Measurements from ENCODE around the gene PARD3.

PARD3 gene

DNA sequence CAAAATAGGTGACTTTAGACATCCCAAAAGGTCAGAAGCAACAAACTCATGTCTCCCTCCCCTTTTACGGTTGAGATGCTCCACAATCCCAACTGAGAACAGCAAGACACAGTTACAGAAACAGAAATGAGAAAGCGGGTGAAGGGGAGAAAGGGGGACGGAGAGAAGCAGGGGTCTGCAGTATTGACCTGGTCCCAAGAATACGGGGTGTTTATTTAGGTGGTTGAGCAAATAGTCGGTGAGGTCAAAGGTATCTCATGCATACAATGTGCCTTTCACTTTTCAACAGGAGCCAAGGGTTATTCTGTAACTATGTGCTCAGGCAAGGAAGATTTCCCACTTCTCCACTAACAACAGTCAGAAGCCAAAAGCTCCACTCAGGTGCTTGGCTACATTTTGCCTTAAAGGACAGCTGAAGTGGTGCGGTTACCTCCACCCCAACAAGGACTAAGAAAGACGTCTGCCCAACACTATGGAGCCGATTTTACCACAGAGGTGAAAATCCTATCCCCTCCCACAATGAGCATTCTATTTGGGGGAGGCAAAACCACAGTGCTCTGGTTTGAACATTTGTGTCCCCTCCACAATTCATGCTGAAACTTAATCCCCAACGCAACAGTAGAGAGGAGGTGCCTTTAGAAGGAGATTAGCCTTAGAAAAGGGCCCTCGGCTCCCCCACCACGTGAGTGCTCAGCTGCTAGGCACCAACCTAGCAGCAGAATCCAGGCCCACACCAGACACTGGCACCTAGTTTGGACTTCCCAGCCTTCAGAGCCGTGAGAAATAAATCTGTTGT, 77.9 kb downstream of the PARD3 start:
- DNase-seq = no peak

DNA sequence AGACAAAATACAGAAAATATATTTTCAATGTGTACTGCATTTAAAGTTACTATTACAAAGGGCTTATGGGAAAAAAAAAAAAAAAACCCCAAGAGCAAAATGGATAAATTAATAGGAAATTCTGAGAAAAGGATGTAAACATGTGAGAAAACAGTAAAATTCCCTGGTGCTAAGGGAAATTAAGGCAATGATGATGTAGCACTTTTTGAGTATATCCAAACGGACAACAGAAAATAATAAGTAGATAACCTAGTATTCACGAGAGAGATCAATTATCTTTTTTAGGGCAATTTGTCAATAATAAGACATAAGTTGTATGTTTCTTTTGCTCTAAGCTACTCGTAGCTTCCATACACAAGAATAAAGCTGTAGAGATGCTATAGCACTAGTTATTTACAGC, 80.2 kb downstream of the PARD3 start:
- DNase-seq = no peak

DNA sequence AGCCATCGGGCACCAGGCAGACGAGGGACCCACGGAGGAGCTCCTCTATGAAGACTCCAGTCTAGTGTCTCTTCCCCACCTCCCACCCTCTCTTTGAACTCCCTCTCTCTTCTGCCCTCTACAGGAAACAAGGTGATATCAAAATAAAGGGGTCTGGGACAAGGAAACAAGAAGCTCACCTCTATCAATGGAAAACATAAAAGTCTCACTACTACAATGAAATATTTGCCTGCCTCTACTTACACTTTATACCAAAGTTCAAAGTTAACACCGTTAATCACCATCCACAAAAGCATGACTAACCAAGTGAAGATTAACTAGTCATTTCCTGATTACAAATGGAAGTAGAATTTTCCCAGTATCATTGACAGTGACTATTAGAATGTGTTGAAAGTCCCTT, 82.2 kb downstream of the PARD3 start:
- no peak for DNase-seq

DNA sequence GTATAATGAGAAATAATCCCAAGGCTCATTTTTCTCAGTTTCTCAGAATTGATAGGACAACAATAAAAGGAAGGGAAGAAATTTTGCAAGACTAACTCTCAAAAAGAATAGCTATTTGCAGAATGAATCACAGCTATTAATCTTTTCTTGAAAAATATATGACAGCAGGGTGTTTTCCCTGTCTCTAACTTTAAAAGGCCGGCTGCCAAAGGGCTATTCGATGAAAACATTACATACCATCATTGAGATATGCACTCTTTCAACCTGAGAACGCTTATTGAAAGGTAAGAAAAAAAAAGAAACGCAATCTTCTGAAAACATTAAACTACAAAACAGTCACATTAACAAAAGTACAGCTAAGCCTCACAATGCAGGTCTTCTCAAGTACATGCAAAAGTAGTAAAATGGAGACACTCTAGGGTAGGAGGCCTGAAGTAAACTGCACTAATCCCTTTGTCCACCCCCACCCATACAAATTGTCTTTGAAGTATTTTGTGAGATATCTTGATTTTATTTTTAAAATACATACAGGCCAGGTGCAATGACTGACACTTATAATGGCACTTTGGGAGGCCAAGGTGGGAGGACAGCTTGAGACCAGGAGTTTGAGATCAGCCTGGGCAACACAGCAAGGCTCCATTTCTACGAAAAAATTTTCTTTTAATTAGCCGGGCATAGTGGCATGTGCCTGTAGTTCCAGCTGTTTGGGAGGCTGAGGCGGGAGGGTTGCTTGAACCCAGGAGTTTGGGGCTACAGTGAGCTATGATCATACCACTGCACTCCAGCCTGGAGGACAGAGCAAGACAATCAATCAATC, 83.0 kb downstream of the PARD3 start:
- DNase-seq = no peak

DNA sequence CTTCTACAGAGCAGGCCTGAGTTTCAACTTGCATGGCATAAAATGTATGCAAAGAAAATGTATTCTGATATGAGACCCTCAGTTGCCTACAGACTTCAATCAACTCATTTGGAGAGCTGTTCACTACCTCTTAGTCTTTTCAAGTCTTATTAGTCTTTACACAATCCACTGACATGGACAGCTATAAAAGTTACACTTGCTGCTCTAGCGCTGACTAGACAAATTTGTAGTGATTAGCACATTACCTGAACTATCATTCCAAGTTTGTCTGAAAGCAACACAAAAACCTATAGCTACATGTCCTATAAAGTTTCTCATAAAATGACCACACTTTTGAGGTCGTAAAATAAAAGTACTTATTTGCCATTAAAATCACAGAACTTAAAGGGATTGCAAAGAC, 83.9 kb downstream of the PARD3 start:
- DNase-seq = no peak

DNA sequence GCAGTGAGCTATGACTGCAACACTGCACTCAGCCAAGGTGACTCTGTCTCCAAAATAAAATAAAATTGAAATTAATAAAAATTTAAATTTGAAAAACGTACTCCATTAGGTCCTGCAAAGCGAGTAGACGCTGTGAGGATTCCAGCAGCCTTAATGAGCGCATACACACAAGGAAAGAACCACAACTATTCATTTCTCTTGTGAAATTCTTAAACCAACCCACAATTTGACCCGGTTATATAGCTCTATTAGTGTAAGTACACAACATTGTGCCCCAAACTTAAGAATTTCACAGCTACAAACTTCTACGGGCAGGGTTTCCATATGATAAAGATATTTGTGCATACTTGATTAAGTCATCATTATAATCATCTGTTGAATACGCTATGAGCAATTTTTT, 84.4 kb downstream of the PARD3 start:
- no peak for DNase-seq

DNA sequence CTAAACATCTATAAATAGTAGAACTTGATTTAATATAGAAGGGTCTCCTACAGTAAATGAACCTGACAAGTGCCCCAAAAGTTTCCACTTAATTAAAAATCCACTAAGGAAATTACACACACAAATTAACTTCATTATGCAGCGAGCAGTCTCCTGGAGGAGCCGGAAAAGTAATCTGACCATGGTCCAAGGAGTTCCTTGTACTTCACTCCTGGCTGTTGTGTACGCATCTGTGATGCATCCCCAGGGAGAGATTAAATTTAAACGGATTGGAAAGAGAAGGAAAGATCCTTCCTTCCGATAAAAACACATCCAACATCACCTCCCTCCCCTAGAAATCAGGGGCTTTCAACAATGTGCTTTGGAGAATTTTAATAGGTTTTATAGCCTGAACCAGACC, 85.5 kb downstream of the PARD3 start:
- DNase-seq = no peak

DNA sequence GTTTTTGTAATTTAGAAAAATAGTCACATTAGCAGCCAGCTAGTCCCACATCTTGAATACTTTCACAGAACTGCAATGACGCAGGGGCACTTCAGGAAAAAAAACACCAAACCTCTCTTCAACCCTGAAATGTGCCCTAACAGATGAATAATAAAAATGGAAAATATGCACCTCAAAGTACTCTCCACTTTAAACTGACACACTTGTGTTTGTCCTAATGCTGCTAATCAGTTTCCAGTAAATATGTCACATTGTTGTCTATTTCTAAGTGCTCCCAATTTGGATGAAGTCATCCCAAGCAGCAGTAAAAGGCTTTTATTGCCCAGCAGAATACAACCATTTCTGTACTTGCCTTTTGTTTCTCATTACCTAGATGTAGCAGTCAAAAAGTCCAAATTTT, 86.7 kb downstream of the PARD3 start:
- DNase-seq = no peak

DNA sequence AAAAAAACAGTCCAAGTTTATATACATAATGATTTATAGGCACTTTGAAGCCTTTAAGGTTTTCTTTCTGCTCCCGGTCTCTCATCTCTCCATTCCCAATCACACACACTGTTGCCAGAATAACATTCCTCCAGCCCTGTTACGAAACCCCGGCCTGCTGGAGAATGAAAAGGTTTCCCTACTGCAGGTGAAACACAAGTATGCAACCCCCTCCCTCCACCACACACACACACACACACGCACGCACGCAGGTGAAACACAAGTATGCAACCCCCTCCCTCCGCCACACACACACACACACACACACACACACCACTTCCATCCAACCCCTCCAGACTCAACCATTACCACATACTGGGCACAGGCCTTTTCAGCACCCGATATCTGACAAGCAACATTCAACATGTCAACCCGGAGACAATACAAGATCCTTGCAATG, 87.5 kb downstream of the PARD3 start:
- no peak for DNase-seq

DNA sequence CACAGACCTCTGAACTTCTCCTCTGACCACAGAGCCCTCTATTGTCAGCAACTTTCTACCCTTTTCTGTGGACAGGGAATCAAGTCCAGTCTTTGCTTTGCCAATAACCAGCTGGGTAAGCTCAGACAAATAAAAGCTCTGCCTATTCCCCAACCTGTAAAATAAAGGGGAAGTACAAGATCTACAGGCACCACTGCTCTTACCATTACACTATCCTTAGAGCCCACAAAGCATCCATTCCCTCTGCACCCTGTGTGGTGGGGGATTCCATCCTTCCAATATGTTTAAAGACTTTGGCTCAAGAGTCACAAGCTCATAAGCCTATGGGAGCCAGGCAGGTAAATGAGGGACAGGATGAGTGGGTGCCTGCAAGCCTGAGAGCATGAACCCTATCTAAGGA, 88.2 kb downstream of the PARD3 start:
- no peak for DNase-seq

DNA sequence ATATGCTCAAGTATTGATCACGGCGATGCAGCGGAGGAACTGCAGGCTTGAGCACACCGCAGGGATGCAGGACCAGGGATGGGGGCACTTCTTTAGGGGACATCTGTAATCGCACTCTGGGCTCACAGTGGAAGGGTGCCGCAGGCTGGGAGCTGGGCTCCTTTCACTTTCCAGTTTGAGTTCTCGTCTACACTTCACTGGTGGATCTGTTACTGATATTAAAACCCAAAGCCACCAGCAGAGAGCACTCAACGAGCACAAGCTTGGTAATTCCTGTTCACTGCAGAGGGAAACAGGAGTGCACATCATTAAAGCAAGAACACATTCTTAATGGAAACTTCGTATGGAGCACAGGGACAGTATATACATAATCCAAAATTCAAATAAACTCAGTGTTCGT, 91.3 kb downstream of the PARD3 start:
- no peak for DNase-seq

DNA sequence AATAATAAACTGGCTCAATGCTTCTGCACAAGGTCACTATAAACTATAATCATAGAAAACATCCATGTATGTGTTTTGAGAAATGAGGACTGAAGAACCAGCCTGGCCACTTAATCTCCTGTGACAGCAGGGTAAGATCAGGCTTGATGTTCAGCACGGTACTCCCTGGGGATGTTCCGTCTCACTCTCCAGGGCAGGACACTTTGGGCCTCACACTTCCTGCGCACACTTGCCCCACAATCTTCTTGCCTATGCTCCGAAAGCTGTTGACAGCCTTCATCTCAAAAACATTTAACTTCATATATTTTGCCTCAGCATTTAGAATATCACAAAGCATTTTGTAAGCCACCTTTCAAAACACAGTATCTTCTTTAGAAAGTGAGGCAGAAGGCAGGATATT, 92.7 kb downstream of the PARD3 start:
- no peak for DNase-seq

DNA sequence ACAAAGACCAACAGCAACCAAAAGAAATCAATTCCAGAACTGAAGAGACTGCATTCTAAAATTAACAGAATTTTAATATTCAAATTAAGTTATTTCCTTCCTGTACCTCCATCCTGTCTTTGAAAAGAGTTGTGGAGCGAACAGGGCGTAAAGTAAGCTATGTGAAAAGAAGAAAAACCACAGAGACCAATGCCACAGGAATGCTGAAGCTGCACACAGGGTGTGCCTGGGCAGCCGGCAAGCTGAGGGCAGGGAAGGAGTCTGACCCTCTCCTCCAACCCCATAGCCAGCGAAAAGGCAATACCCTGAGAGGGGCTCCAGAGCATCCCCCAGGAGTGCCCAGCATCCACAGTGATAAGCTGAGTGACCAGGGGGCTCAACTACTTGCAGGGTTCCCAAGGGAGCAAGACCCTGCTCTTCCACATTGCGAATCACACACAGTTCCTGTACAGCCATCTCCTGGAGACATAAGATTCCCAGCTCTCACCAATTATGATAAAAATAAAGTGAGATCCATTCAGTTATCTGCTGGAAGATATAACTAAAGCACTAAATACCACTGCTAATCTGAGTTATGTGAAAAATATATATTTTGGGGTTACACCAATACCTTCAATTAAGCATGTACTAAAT, 93.8 kb downstream of the PARD3 start:
- no peak for DNase-seq

DNA sequence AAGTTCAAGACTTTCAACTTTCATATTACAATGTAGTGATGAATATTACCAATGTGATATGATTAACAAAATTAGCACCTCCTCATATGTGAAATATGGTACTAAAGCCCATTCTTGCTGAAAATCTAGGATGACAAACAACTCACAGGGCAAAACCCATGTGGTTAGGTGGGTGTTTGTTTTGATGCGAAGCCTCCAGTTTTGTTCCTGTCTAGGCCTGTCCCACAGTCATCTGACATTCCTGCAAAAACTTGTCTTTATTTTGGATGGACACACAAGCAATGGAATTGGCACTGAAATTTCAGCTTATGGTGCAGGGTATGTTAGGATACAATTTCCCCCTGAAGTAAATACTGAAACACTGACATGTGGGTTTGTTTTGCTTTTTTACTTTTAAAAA, 95.3 kb downstream of the PARD3 start:
- no peak for DNase-seq

DNA sequence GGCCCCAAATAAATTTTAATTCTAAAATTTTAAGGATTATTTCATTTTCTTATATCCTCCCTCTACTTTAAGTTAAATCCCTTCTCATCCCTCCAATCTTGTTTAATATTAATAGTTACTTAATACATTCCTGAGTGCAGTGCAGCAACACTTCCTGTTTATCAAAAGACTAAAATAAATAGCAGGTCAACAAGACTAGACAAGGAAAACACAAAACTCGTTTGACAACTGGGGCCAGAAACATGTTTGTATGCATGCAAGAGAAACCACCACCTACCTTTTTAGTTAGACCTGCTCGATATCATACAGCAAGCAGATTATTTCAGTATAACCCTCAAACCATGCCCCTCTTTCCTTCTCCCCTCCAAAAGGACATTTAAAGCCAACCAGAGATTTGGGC, 95.8 kb downstream of the PARD3 start:
- DNase-seq = no peak

DNA sequence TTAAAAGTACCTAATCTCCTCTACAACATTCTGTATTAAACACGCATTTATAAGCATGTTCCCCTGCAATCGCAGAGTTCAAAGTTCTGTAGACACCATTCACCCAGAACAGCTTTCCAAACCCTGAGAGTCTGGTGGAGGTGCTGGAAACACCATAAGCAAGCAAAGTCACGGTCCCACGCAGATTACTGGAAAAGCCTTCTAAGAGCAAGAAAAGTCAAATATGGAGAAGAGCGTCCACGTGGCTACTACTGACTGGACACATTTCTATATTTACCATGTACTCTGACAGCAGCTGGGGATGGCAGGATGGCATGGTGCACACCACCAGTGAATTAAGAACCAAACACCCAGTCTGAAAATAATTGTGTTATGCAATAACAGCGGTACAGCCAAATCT, 97.7 kb downstream of the PARD3 start:
- DNase-seq = no peak

DNA sequence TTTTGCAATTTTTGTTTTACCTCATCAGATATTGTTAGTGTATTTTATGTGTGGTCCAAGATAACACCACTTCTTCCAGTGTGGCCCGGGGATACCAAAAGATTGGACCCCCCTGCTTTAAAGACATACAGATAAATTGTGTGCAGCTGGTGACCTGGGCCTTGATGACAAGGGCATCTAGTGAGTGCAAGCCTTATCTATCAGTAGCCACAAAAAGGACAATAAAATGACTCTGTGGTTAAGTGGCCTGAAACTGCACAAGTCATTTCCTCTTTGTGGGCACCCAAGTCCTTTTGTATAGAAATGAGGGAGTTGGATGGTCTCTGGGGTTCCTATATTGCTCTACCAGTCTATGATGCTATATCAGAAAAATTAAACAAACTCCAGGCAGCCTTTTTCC, 98.1 kb downstream of the PARD3 start:
- DNase-seq = no peak

DNA sequence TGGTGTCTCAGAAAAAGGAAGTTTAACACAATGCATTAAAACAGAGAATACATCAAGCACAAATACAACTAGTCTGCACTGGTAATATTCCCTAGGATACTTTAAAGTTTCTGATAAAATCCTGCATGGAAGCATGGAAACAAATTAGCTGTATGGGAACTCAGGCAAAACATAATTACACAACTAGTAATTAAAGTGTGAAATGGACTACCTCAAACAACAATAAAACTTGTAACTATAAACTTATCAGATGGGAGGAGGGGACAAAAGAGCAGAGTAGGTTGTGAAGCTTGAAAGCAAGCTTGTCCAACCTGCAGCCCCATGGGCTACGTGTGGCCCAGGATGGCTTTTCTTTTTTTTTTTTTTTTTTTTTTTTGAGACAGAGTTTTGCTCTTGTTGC, 98.9 kb downstream of the PARD3 start:
- no peak for DNase-seq

DNA sequence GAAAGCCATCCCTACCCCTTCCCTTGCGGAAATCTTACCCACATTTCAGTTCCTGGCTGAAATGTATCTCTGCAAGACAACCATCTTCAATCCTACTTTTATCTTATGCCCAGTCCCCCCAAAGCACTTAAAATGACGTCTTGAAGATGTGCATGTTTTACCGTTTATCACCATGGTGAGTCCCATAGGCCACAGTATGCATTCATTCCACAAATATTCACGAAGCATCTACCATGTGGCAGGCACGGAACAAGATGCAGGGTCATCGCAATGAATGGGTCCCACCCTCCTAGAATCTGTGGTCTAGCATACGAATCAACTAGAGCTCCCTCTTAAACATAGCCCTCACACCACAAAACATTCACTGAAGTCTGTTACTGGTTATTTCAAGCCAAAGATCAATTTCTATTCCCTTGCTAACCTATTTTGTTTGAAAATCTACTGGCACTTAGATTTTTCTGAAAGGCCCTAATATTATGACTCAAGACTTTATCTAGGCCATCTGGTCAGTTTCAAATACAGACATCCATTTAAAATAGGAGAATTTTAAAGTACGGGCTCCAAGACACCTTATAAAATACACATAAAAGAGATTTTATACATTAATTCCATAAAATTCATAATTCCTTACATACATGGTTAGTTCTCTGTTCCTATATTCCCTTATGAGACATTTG, 99.4 kb downstream of the PARD3 start:
- no peak for DNase-seq

DNA sequence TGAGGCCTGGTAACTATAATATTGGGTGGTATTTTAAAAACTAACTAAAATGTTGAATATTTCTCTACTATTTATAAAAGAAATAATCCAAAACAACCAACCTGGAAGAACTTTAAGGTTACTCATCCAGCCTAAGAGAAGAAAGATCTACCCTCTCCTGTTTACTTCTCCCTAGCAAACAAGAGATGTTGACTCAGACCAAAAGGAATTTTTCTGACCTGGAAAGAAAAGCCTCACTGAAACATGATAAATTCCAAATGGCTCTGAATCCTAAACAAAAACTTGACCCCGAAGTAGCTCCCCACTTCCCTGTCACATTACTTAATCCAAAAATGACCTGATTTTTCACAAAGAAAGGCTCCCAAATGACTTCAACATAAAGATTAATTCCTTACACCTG, 101.2 kb downstream of the PARD3 start:
- no peak for DNase-seq

DNA sequence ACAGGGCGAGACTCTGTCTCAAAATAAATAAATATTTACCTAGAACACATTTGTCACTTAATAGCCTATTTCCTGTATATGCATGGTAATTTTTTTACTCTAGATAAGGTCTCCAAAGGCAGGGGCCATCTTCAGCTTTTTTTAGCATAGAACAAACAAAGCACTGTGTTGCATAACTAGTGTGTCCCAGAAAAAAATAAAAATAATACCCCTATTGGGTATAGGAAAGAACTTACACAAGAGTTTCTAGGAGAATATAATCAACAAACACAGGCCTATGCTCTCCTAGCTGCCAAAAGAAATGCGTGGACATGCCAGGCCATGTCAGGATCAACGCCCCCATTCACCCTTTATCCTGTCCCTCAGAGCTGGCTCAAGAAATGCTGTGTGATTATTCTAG, 103.6 kb downstream of the PARD3 start:
- DNase-seq = no peak

DNA sequence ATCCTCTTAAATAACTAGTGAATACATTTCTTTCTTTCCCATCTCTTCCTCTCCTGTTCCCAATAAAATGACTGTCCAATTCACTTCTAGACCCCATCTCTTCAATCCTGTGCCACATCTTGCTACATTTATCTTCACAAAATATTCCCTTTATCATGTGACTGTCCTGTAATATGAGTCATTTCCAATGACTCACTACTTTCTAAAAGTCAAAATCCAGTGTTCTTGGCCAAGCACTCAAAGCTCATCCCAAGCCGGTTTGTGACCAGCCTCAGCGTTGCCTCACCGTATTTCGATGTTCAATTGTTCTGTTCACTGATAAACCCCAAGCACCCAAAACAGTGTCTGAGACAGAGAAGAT, 104.7 kb downstream of the PARD3 start:
- DNase-seq = no peak

DNA sequence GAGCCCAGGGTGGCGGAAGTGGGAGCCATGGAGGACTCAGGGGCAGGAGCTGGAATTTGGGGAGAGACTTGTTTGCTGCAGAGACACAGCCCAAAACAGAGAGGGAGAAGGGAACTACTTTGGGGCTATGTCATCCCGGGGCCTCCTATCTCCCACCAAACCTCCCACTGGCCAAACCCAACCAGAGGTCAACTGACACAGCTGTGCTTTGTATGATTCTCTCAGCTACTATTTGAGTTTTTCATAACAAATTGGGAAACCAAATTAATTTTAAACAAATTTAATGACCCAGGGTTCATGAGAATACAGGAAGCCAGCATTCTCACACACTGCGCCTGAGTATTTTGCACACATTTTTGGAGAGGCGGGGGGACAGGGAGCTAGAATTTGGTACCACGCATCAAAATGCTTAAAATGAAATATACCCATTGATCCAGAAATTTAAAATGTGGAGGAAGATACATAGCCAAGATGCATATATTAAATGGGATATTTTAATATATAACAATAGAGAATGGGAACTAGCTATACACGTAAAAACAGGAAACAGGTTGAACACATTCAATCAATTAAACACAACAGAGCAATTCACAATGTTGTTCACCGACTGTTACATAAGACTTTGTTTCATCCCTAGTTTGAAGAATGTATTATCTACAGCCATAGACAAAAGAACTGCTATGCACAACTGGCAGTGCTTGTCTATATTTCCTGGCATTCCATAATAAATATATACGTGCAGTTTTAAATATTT, 105.3 kb downstream of the PARD3 start:
- no peak for DNase-seq
